VCaP (cell line): ENCODE results near the gene MAPK13.

Source experiments
- H3K27ac ChIP-seq: fragments of 450-650 bp; 2 replicates; pipeline ENCODE4 v1.5.1; 2017
- CTCF ChIP-seq: fragments of 450-650 bp; conservative IDR thresholded peaks from 2 replicates; pipeline ENCODE4 v1.5.1; 2017; ENCODE audit warnings: mild to moderate bottlenecking, moderate library complexity

The MAPK13 gene

GRCh38 chr6:36116066-36116864 lies 14.0 kb upstream of the MAPK13 start:
- no peak for TF ChIP-seq CTCF
- H3K27ac ChIP-seq = no peak overlapping the region

- TF ChIP-seq CTCF = no peak
- H3K27ac ChIP-seq = no peak overlapping the region
These were observed 13.4 kb upstream of the MAPK13 start for GRCh38 chr6:36116943-36117342.

- TF ChIP-seq CTCF = no peak
- no peak overlapping the region for H3K27ac ChIP-seq
These were observed 12.4 kb upstream of the MAPK13 start for GRCh38 chr6:36117658-36118549.

GRCh38 chr6:36118550-36119107 lies 11.7 kb upstream of the MAPK13 start:
- no peak overlapping the region for H3K27ac ChIP-seq
- no peak for TF ChIP-seq CTCF

GRCh38 chr6:36119209-36119608 lies 11.1 kb upstream of the MAPK13 start:
- no peak overlapping the region for H3K27ac ChIP-seq
- TF ChIP-seq CTCF = no peak

GRCh38 chr6:36120018-36120417 lies 10.3 kb upstream of the MAPK13 start:
- TF ChIP-seq CTCF = no peak
- H3K27ac ChIP-seq = peak overlapping the region; percentile 82

GRCh38 chr6:36120539-36120938 lies 9.8 kb upstream of the MAPK13 start:
- no peak for TF ChIP-seq CTCF
- H3K27ac ChIP-seq = peak overlapping the region; percentile 82
